KOPT-K1 (cell line): ENCODE results near the gene LPAR6.
"Not testable (repeated sequence)": the region's sequence is repeated elsewhere in the genome, so short reads cannot be mapped to it uniquely, and the experiment has no call there.

Source experiments
- H3K27ac ChIP-seq: fragments of 200-600 bp; sonication (generic); 2 replicates; pipeline ENCODE4 v1.5.1; 2016; ENCODE audit warnings: antibody characterized with exemption, mild to moderate bottlenecking, low read depth, low read length; ENCODE audit not compliant: poor library complexity, severe bottlenecking
- H3K36me3 ChIP-seq: fragments of 200-600 bp; sonication (generic); 2 replicates; pipeline ENCODE4 v1.5.1; 2017; ENCODE audit warnings: antibody characterized with exemption, mild to moderate bottlenecking, low read length, moderate library complexity; ENCODE audit not compliant: insufficient read depth
- H3K9me3 ChIP-seq: fragments of 200-600 bp; sonication (generic); 2 replicates; pipeline ENCODE4 v1.5.1; 2017; ENCODE audit warnings: antibody characterized with exemption, low read length, mild to moderate bottlenecking; ENCODE audit not compliant: insufficient read depth, poor library complexity, severe bottlenecking

The LPAR6 gene

GRCh38 chr13:48429886-48430285 lies 17.0 kb upstream of the LPAR6 start:
- Histone ChIP-seq H3K9me3 (no peaks in the 10 kb centered on the region), H3K36me3 (peaks cover 53% of the 10 kb centered on the region), H3K27ac (no peak overlapping the region)

- Histone ChIP-seq H3K27ac (peak overlapping the region; percentile 14), H3K9me3 (no peaks in the 10 kb centered on the region), H3K36me3 (peaks cover 52% of the 10 kb centered on the region)
Observed at GRCh38 chr13:48429036-48429435, 16.1 kb upstream of the LPAR6 start.

GRCh38 chr13:48426755-48427298 lies 13.9 kb upstream of the LPAR6 start:
- H3K27ac ChIP-seq, H3K9me3 ChIP-seq: not testable (repeated sequence)
- peaks cover 52% of the 10 kb centered on the region for H3K36me3 ChIP-seq

- H3K27ac ChIP-seq: no peak overlapping the region
- H3K36me3 ChIP-seq: peaks cover 51% of the 10 kb centered on the region
- no peaks in the 10 kb centered on the region for H3K9me3 ChIP-seq
Observed at GRCh38 chr13:48426052-48426451, 13.1 kb upstream of the LPAR6 start.

GRCh38 chr13:48424212-48424611 lies 11.3 kb upstream of the LPAR6 start:
- Histone ChIP-seq H3K36me3 (peaks cover 41% of the 10 kb centered on the region), H3K27ac (no peak overlapping the region), H3K9me3 (peaks cover 15% of the 10 kb centered on the region)

- H3K36me3 ChIP-seq: peaks cover 40% of the 10 kb centered on the region
- H3K27ac ChIP-seq: not testable (repeated sequence)
Observed at GRCh38 chr13:48422003-48422402, 9.1 kb upstream of the LPAR6 start.

GRCh38 chr13:48415516-48415915 lies 2.6 kb upstream of the LPAR6 start:
- H3K27ac ChIP-seq: no peak overlapping the region
- H3K36me3 ChIP-seq: peaks cover 51% of the 10 kb centered on the region
- peaks cover 53% of the 10 kb centered on the region for H3K9me3 ChIP-seq

More at GRCh38 chr13:48422003-48422402, 9.1 kb upstream of the LPAR6 start:
- peaks cover 37% of the 10 kb centered on the region for H3K9me3 ChIP-seq

- no peak overlapping the region for H3K27ac ChIP-seq
- peaks cover 59% of the 10 kb centered on the region for H3K36me3 ChIP-seq
- H3K9me3 ChIP-seq: peaks cover 43% of the 10 kb centered on the region
Observed at GRCh38 chr13:48414501-48414900, 1.6 kb upstream of the LPAR6 start.

GRCh38 chr13:48411841-48412531 lies 927 bp downstream of the LPAR6 start:
- peaks cover 19% of the 10 kb centered on the region for H3K9me3 ChIP-seq
- H3K27ac ChIP-seq: peak overlapping the region; percentile 89
- H3K36me3 ChIP-seq: peaks cover 59% of the 10 kb centered on the region

GRCh38 chr13:48411147-48411794 lies 1.6 kb downstream of the LPAR6 start:
- H3K9me3 ChIP-seq: peaks cover 11% of the 10 kb centered on the region
- H3K27ac ChIP-seq: peak overlapping the region; percentile 89
- peaks cover 59% of the 10 kb centered on the region for H3K36me3 ChIP-seq

- peaks cover 59% of the 10 kb centered on the region for H3K36me3 ChIP-seq
- peak overlapping the region; percentile 89 for H3K27ac ChIP-seq
Observed at GRCh38 chr13:48410199-48410598, 2.7 kb downstream of the LPAR6 start.

GRCh38 chr13:48405875-48406274 lies 7.0 kb downstream of the LPAR6 start:
- no peaks in the 10 kb centered on the region for H3K9me3 ChIP-seq
- peak overlapping the region; percentile 34 for H3K27ac ChIP-seq
- peaks cover 63% of the 10 kb centered on the region for H3K36me3 ChIP-seq

More at GRCh38 chr13:48410199-48410598, 2.7 kb downstream of the LPAR6 start:
- peaks cover under 1% of the 10 kb centered on the region for H3K9me3 ChIP-seq

GRCh38 chr13:48404952-48405351 lies 8.0 kb downstream of the LPAR6 start:
- Histone ChIP-seq H3K36me3 (peaks cover 60% of the 10 kb centered on the region), H3K27ac (peak overlapping the region; percentile 91), H3K9me3 (no peaks in the 10 kb centered on the region)

- H3K36me3 ChIP-seq: peaks cover 59% of the 10 kb centered on the region
- peak overlapping the region; percentile 91 for H3K27ac ChIP-seq
- no peaks in the 10 kb centered on the region for H3K9me3 ChIP-seq
Observed at GRCh38 chr13:48403913-48404312, 9.0 kb downstream of the LPAR6 start.

GRCh38 chr13:48403151-48403631 lies 9.7 kb downstream of the LPAR6 start:
- Histone ChIP-seq H3K9me3 (no peaks in the 10 kb centered on the region), H3K36me3 (peaks cover 59% of the 10 kb centered on the region), H3K27ac (peak overlapping the region; percentile 91)
